A549 treated with AZD9567 at 1 μM for 4 hours (cell line): ENCODE data around the gene FUT9. TPM values are rescaled to one million over a fixed set of nuclear protein-coding genes. Genes with fewer than 3 reads are reported as not detected.

ENCODE experiments used
- total RNA-seq: library from RNA; stranded (reverse); fragments of 200-300 nt; extraction: Qiagen RNA extraction; gene quantifications from 5 replicates; pipeline ENCODE4 v1.2.3, GENCODE V29; 2022; ENCODE audit not compliant: insufficient read depth

The FUT9 gene
- not detected in 5 replicates for total RNA-seq

GRCh38 chr6:96015518-96016333 lies at the start of gene FUT9:
FUT9 (plus strand) TSS chr6:96015974; CDS start chr6:96203156, 187,182 bp downstream.

